Forelimb muscle (tissue), 1 donor: ENCODE results near the gene RERGL. TPM values are rescaled to one million over a fixed set of nuclear protein-coding genes. Genes with fewer than 3 reads are reported as not detected.
"Not testable (repeated sequence)": the region's sequence is repeated elsewhere in the genome, so short reads cannot be mapped to it uniquely, and the experiment has no call there.

ENCODE experiments used
- DNase-seq: peaks from one replicate; pipeline ENCODE4 v3.0.0-alpha.2; 2013; ENCODE audit warnings: low read depth
- polyA plus RNA-seq: library from polyadenylated mRNA; unstranded; fragments of 120-200 nt; gene quantifications from one replicate; pipeline ENCODE4 v1.2.1, GENCODE V29; 2013; ENCODE audit not compliant: insufficient read length

RERGL gene
- polyA plus RNA-seq: 0.23 TPM

- DNase-seq: no peak
Observed at GRCh38 chr12:18090093-18090492, at the start of gene RERGL. TSS of gene RERGL (minus strand) at chr12:18090193. CDS start at chr12:18090140, 53 bp downstream.

- no peak for DNase-seq
Observed at GRCh38 chr12:18139254-18139653, 49.3 kb upstream of the RERGL start.

GRCh38 chr12:18135509-18135908, 45.5 kb upstream of the RERGL start:
- DNase-seq: no peak

GRCh38 chr12:18135086-18135485, 45.1 kb upstream of the RERGL start:
- DNase-seq: no peak

- no peak for DNase-seq
Observed at GRCh38 chr12:18130851-18131250, 40.9 kb upstream of the RERGL start.

GRCh38 chr12:18123707-18124106, 33.7 kb upstream of the RERGL start:
- DNase-seq: no peak

GRCh38 chr12:18120899-18121298, 30.9 kb upstream of the RERGL start:
- DNase-seq: no peak

- no peak for DNase-seq
Observed at GRCh38 chr12:18108611-18109010, 18.6 kb upstream of the RERGL start.

GRCh38 chr12:18103624-18104023, 13.6 kb upstream of the RERGL start:
- no peak for DNase-seq

GRCh38 chr12:18101043-18101442, 11.1 kb upstream of the RERGL start:
- DNase-seq: no peak

GRCh38 chr12:18084080-18084479, 5.9 kb downstream of the RERGL start:
- no peak for DNase-seq

- DNase-seq: no peak
Observed at GRCh38 chr12:18079541-18080246, 10.3 kb downstream of the RERGL start.

- no peak for DNase-seq
Observed at GRCh38 chr12:18074001-18074400, 16.0 kb downstream of the RERGL start.

GRCh38 chr12:18072723-18073122, 17.3 kb downstream of the RERGL start:
- no peak for DNase-seq

- no peak for DNase-seq
Observed at GRCh38 chr12:18071336-18071735, 18.7 kb downstream of the RERGL start.

GRCh38 chr12:18068355-18068754, 21.6 kb downstream of the RERGL start:
- no peak for DNase-seq

GRCh38 chr12:18066666-18067065, 23.3 kb downstream of the RERGL start:
- no peak for DNase-seq

- DNase-seq: not testable (repeated sequence)
Observed at GRCh38 chr12:18062867-18063266, 27.1 kb downstream of the RERGL start.

- no peak for DNase-seq
Observed at GRCh38 chr12:18057051-18057450, 32.9 kb downstream of the RERGL start.

GRCh38 chr12:18054925-18055619, 34.9 kb downstream of the RERGL start:
- DNase-seq: no peak

- DNase-seq: no peak
Observed at GRCh38 chr12:18045446-18045992, 44.5 kb downstream of the RERGL start.

- DNase-seq: not testable (repeated sequence)
Observed at GRCh38 chr12:18040060-18040742, 49.8 kb downstream of the RERGL start.
